Body of pancreas (tissue), 4 donors: Measurements from ENCODE around the gene TEX101.

Experiments used
- CTCF ChIP-seq, 7 experiments: fragments of 450-650 bp in 4 of 7; fragments of 200-600 bp in 3 of 7; sonication (generic) in 3 of 7; IDR thresholded peaks; one replicate each; pipeline ENCODE4 v1.5.1; 2016 to 2019; ENCODE audit warnings: antibody characterized with exemption in 7 of 7
- POLR2A ChIP-seq, 3 donors: fragments of 450-650 bp; IDR thresholded peaks; one replicate each; pipeline ENCODE4 v1.6.1; 2016; ENCODE audit warnings: antibody characterized with exemption in 3 of 3, mild to moderate bottlenecking in 2 of 3

GRCh38 chr19:43464134-43464775 is 49.6 kb downstream of the TEX101 start:
- TF ChIP-seq CTCF (IDR thresholded peaks at IDR 0.05), result no peak
- no peak for TF ChIP-seq POLR2A (IDR thresholded peaks at IDR 0.05)
